H9 (cell line): ENCODE measurements around the gene PGA3. TPM values are rescaled to one million over a fixed set of nuclear protein-coding genes. Genes with fewer than 3 reads are reported as not detected.

Source experiments
- DNase-seq: peaks from one replicate; pipeline ENCODE4 v3.0.0-alpha.2; 2017
- H2AFZ ChIP-seq: one replicate; pipeline ENCODE4 v1.6.1; 2013; ENCODE audit warnings: mild to moderate bottlenecking, low read length, control low read depth, moderate library complexity
- H2AK5ac ChIP-seq: 2 replicates; pipeline ENCODE4 v1.6.1; 2013; ENCODE audit warnings: low read length, control low read depth, mixed read lengths; ENCODE audit not compliant: insufficient read length
- H2BK120ac ChIP-seq: one replicate; pipeline ENCODE4 v1.6.1; 2013; ENCODE audit warnings: low read depth, mild to moderate bottlenecking, low read length, control low read depth, inconsistent platforms; ENCODE audit not compliant: poor library complexity, severe bottlenecking
- H2BK12ac ChIP-seq: 2 replicates; pipeline ENCODE4 v1.6.1; 2013; ENCODE audit warnings: low read length, control low read depth, mixed read lengths, low read depth; ENCODE audit not compliant: insufficient read length
- H2BK15ac ChIP-seq: 2 replicates; pipeline ENCODE4 v1.6.1; 2013; ENCODE audit warnings: low read depth, low read length, control low read depth
- H2BK20ac ChIP-seq: one replicate; pipeline ENCODE4 v1.6.1; 2013; ENCODE audit warnings: low read depth, mild to moderate bottlenecking, low read length, control low read depth, inconsistent platforms; ENCODE audit not compliant: poor library complexity, severe bottlenecking
- H2BK5ac ChIP-seq: 2 replicates; pipeline ENCODE4 v1.6.1; 2013; ENCODE audit warnings: low read length, control low read depth, mixed read lengths; ENCODE audit not compliant: insufficient read length
- H3K14ac ChIP-seq: 2 replicates; pipeline ENCODE4 v1.6.1; 2013; ENCODE audit warnings: low read length, control low read depth; ENCODE audit not compliant: insufficient read depth
- H3K18ac ChIP-seq: 2 replicates; pipeline ENCODE4 v1.6.1; 2013; ENCODE audit warnings: low read depth, mild to moderate bottlenecking, mixed read lengths, low read length, control low read depth; ENCODE audit not compliant: insufficient read length
- H3K23ac ChIP-seq: 2 replicates; pipeline ENCODE4 v1.6.1; 2013; ENCODE audit warnings: low read length, control low read depth, mixed read lengths, low read depth; ENCODE audit not compliant: insufficient read length
- H3K23me2 ChIP-seq: 2 replicates; pipeline ENCODE4 v1.6.1; 2013; ENCODE audit warnings: low read depth, mild to moderate bottlenecking, mixed read lengths, low read length, control low read depth; ENCODE audit not compliant: insufficient read length, poor library complexity, severe bottlenecking
- H3K27ac ChIP-seq: 2 replicates; pipeline ENCODE4 v1.5.1; 2013; ENCODE audit warnings: low read length, control low read depth, mixed read lengths, low read depth; ENCODE audit not compliant: insufficient read length
- H3K27me3 ChIP-seq: 2 replicates; pipeline ENCODE4 v1.6.1; 2013; ENCODE audit warnings: low read length, control low read depth, inconsistent platforms; ENCODE audit not compliant: insufficient read depth
- H3K4ac ChIP-seq: 2 replicates; pipeline ENCODE4 v1.6.1; 2013; ENCODE audit warnings: low read depth, mild to moderate bottlenecking, control low read depth, inconsistent platforms, low read length, moderate library complexity
- H3K4me1 ChIP-seq: 2 replicates; pipeline ENCODE4 v1.6.1; 2013; ENCODE audit warnings: low read length, control low read depth, inconsistent platforms; ENCODE audit not compliant: insufficient read depth
- H3K4me2 ChIP-seq: 2 replicates; pipeline ENCODE4 v1.6.1; 2013; ENCODE audit warnings: low read length, control low read depth, mixed read lengths; ENCODE audit not compliant: insufficient read length, insufficient read depth
- H3K56ac ChIP-seq: 2 replicates; pipeline ENCODE4 v1.6.1; 2013; ENCODE audit warnings: low read depth, mild to moderate bottlenecking, mixed read lengths, low read length, control low read depth; ENCODE audit not compliant: insufficient read length
- H3K79me1 ChIP-seq: 2 replicates; pipeline ENCODE4 v1.6.1; 2013; ENCODE audit warnings: low read depth, mild to moderate bottlenecking, moderate library complexity, low read length, control low read depth, inconsistent platforms; ENCODE audit not compliant: insufficient read depth, poor library complexity, severe bottlenecking
- H3K79me2 ChIP-seq: 2 replicates; pipeline ENCODE4 v1.6.1; 2013; ENCODE audit warnings: low read length, control low read depth, inconsistent platforms; ENCODE audit not compliant: insufficient read depth
- H3K9ac ChIP-seq: 2 replicates; pipeline ENCODE4 v1.6.1; 2013; ENCODE audit warnings: low read length, control low read depth, mixed read lengths; ENCODE audit not compliant: insufficient read length; ENCODE audit errors: extremely low read depth
- H3K9me3 ChIP-seq: one replicate; pipeline ENCODE4 v1.6.1; 2013; ENCODE audit warnings: low read depth, low read length, inconsistent platforms; ENCODE audit not compliant: control insufficient read depth
- H3T11ph ChIP-seq: one replicate; pipeline ENCODE4 v1.6.1; 2013; ENCODE audit warnings: mild to moderate bottlenecking, low read length, control low read depth, inconsistent platforms
- H4K20me1 ChIP-seq: one replicate; pipeline ENCODE4 v1.6.1; 2013; ENCODE audit not compliant: control insufficient read depth, insufficient read length, insufficient read depth
- H4K5ac ChIP-seq: 2 replicates; pipeline ENCODE4 v1.6.1; 2013; ENCODE audit warnings: low read depth, mild to moderate bottlenecking, mixed read lengths, low read length, control low read depth; ENCODE audit not compliant: insufficient read length
- H4K8ac ChIP-seq: replicated peaks from 2 replicates; pipeline ENCODE4 v1.6.1; 2013; ENCODE audit warnings: low read length, control low read depth, mixed read lengths, low read depth; ENCODE audit not compliant: insufficient read length
- H4K91ac ChIP-seq: 2 replicates; pipeline ENCODE4 v1.6.1; 2013; ENCODE audit warnings: low read depth, mild to moderate bottlenecking, moderate library complexity, mixed read lengths, low read length, control low read depth; ENCODE audit not compliant: insufficient read length
- H3K27ac Mint-ChIP-seq, 3 experiments: 2 replicates in 2 of 3; 3 replicates in 1 of 3; pipeline ENCODE4 v1.8.0; 2020 to 2021; ENCODE audit warnings: mixed read lengths in 3 of 3, mild to moderate bottlenecking in 1 of 3, moderate library complexity in 1 of 3
- H3K27me3 Mint-ChIP-seq: 2 replicates; pipeline ENCODE4 v1.8.0; 2021; ENCODE audit warnings: low read depth, mild to moderate bottlenecking, moderate library complexity, mixed read lengths
- H3K36me3 Mint-ChIP-seq, 3 experiments: 2 replicates in 2 of 3; 3 replicates in 1 of 3; pipeline ENCODE4 v1.8.0; 2020 to 2021; ENCODE audit warnings: low read depth in 3 of 3, mixed read lengths in 3 of 3; ENCODE audit not compliant: insufficient read depth in 1 of 3
- H3K4me1 Mint-ChIP-seq, 2 experiments: 2 replicates each; pipeline ENCODE4 v1.8.0; 2020; ENCODE audit warnings: mixed read lengths in 2 of 2
- H3K4me3 Mint-ChIP-seq, 2 experiments: 2 replicates in 1 of 2; 3 replicates in 1 of 2; pipeline ENCODE4 v1.8.0; 2020 to 2021; ENCODE audit warnings: mild to moderate bottlenecking in 2 of 2, mixed read lengths in 2 of 2, moderate library complexity in 1 of 2
- H3K9me3 Mint-ChIP-seq, 2 experiments: 2 replicates in 1 of 2; 3 replicates in 1 of 2; pipeline ENCODE4 v1.8.0; 2020; ENCODE audit warnings: mild to moderate bottlenecking in 2 of 2, mixed read lengths in 2 of 2, moderate library complexity in 1 of 2
- WGBS: extraction: QIAGEN DNeasy Blood & Tissue Kit; methylation state at CpG from one replicate; pipeline ENCODE4 v1.1.7; 2013; ENCODE audit warnings: missing lambda C conversion rate, low lambda C conversion rate, mixed read lengths; ENCODE audit not compliant: insufficient read length; ENCODE audit errors: extremely low coverage; 5-methylcytosine and 5-hydroxymethylcytosine counted together
- total RNA-seq: library from RNA; stranded (reverse); gene quantifications from 2 replicates; pipeline ENCODE4 v1.2.1, GENCODE V29; 2021
- TF ChIP-seq, protein P1 (sequence below): fragments of 200-600 bp; sonication (generic); conservative IDR thresholded peaks from 3 replicates; pipeline ENCODE4 v1.8.0; 2021; ENCODE audit warnings: antibody characterized with exemption, mild to moderate bottlenecking

Gene PGA3
- total RNA-seq, 1 experiment from 2014 or later, result not detected

DNA sequence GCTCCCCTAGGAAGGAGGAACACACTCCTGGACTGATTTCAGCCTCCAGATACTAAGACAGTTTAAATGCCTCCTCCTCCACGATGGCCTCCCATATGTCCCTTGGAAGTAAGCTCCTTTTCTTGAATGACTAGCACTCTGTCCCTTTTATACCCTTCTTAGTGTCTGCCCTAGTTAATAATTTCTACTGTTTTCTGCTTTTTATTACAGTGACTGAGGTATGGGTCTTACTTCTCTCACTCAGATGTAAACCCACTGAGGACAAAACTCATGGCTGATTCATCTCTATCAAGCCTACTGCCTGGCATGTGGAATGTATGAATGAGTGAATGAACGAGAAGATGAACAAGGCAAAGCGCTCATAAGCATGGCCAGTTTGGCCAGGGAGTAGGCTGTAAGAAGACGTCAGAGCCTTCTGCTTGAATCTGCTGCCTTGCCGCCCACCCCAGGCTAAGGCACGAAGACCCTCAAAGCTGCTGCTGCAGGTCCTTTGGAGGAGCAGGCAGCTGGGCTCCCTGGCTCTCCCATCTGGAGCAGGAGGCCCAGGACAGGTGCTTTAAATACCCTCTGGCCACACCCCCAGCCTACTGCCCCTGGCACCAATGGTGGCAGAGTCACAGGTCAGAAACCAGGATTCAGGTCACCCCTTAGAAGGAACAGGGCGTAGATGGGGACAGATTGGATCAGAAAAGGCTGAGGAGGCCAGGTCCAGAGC, 8.2 kb upstream of the PGA3 start:
- H2BK5ac ChIP-seq, result no peak overlapping the region
- TF ChIP-seq, protein P1, sequence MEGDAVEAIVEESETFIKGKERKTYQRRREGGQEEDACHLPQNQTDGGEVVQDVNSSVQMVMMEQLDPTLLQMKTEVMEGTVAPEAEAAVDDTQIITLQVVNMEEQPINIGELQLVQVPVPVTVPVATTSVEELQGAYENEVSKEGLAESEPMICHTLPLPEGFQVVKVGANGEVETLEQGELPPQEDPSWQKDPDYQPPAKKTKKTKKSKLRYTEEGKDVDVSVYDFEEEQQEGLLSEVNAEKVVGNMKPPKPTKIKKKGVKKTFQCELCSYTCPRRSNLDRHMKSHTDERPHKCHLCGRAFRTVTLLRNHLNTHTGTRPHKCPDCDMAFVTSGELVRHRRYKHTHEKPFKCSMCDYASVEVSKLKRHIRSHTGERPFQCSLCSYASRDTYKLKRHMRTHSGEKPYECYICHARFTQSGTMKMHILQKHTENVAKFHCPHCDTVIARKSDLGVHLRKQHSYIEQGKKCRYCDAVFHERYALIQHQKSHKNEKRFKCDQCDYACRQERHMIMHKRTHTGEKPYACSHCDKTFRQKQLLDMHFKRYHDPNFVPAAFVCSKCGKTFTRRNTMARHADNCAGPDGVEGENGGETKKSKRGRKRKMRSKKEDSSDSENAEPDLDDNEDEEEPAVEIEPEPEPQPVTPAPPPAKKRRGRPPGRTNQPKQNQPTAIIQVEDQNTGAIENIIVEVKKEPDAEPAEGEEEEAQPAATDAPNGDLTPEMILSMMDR, result no peak
- H4K5ac ChIP-seq, result no peak overlapping the region
- no CpG with 5 or more reads among the region's 7 CpGs for WGBS
- no peak overlapping the region for H3K4me2 ChIP-seq
- H3K9me3 ChIP-seq, result no peaks in the 10 kb centered on the region
- no peak for DNase-seq
- H3K23me2 ChIP-seq, result no peaks in the 10 kb centered on the region
- no peak overlapping the region for H4K91ac ChIP-seq
- H3K14ac ChIP-seq, result no peak overlapping the region
- no peak overlapping the region for H3K23ac ChIP-seq
- no peak overlapping the region for H2BK15ac ChIP-seq
- H2AK5ac ChIP-seq, result no peak overlapping the region
- Mint-ChIP-seq H3K27ac (no peak overlapping the region), H3K4me1 (peaks cover 0 to 8% of the 10 kb centered on the region in 2 experiments; a peak in 2 of 4 replicates), H3K27me3 (peaks cover 2% of the 10 kb centered on the region), H3K9me3 (peaks cover 5 to 10% of the 10 kb centered on the region in 2 experiments; a peak in 2 of 5 replicates), H3K36me3 (no peaks in the 10 kb centered on the region; a peak in 1 of 7 replicates), H3K4me3 (no peak overlapping the region)
- H2BK12ac ChIP-seq, result no peak overlapping the region
- no peak overlapping the region for H4K8ac ChIP-seq
- no peak overlapping the region for H3K56ac ChIP-seq
- no peaks in the 10 kb centered on the region for H3K79me1 ChIP-seq
- no peak overlapping the region for H2AFZ ChIP-seq
- no peak overlapping the region for H3K4ac ChIP-seq
- no peaks in the 10 kb centered on the region for H3K27me3 ChIP-seq
- no peak overlapping the region for H2BK20ac ChIP-seq
- H3K4me1 ChIP-seq, result no peaks in the 10 kb centered on the region; the same call in 1 of the 2 replicates
- no peak overlapping the region for H3T11ph ChIP-seq
- H3K27ac ChIP-seq, result no peak overlapping the region
- H3K79me2 ChIP-seq, result no peaks in the 10 kb centered on the region
- no peak overlapping the region for H2BK120ac ChIP-seq
- no peak overlapping the region for H3K9ac ChIP-seq
- no peak overlapping the region for H3K18ac ChIP-seq
- H4K20me1 ChIP-seq, result no peaks in the 10 kb centered on the region
